H1 (cell line): ENCODE results near the gene PTCHD1. TPM values are rescaled to one million over a fixed set of nuclear protein-coding genes. Genes with fewer than 3 reads are reported as not detected.
A peak's percentile ranks its signal among the peaks of the same experiment; 100 is the strongest.

Experiments
- CTCF ChIA-PET: fragments of 300-600 bp; sonication (Branson Sonifier 250); formaldehyde crosslinking; loops from one replicate; lab custom pipeline; 2021; ENCODE audit not compliant: partially characterized antibody; lab: Charles Lee
- POLR2A ChIA-PET: fragments of 300-600 bp; sonication (Branson Sonifier 250); formaldehyde crosslinking; loops from one replicate; lab custom pipeline; 2021; ENCODE audit warnings: inconsistent platforms; ENCODE audit not compliant: partially characterized antibody; lab: Charles Lee
- DNase-seq, 2 experiments: peaks; one replicate each; pipeline versions ENCODE4 v3.0.0 to v3.0.0-alpha.2; 2010 to 2022; ENCODE audit warnings: low spot score in 2 of 2, low read depth in 1 of 2, mixed read lengths in 1 of 2
- FAIRE-seq: peaks from 2 replicates; lab custom pipeline; 2011; peaks lifted over from hg19 to GRCh38; lab: Jason Lieb, UNC
- H2AFZ ChIP-seq: 2 replicates; pipeline ENCODE4 v1.8.1; 2012; ENCODE audit warnings: low read length, inconsistent platforms
- H2AK5ac ChIP-seq: 2 replicates; pipeline ENCODE4 v1.6.1; 2013; ENCODE audit warnings: low read depth, low read length
- H2BK120ac ChIP-seq: replicated peaks from 2 replicates; pipeline ENCODE3; 2013; ENCODE audit warnings: low read depth, low read length, inconsistent platforms
- H2BK12ac ChIP-seq: 2 replicates; pipeline ENCODE4 v1.6.1; 2013; ENCODE audit warnings: low read depth, low read length
- H2BK15ac ChIP-seq: 2 replicates; pipeline ENCODE4 v1.6.1; 2013; ENCODE audit warnings: low read length
- H2BK20ac ChIP-seq: 2 replicates; pipeline ENCODE4 v1.6.1; 2013; ENCODE audit warnings: low read length
- H2BK5ac ChIP-seq: 2 replicates; pipeline ENCODE4 v1.6.1; 2013; ENCODE audit warnings: low read depth, low read length
- H3K14ac ChIP-seq: 2 replicates; pipeline ENCODE4 v1.6.1; 2013; ENCODE audit warnings: inconsistent platforms; ENCODE audit not compliant: insufficient read length
- H3K18ac ChIP-seq: 2 replicates; pipeline ENCODE4 v1.6.1; 2013; ENCODE audit warnings: low read length; ENCODE audit errors: extremely low read depth
- H3K23ac ChIP-seq: 2 replicates; pipeline ENCODE4 v1.6.1; 2013; ENCODE audit warnings: inconsistent platforms; ENCODE audit not compliant: insufficient read length
- H3K23me2 ChIP-seq: 2 replicates; pipeline ENCODE4 v1.6.1; 2013; ENCODE audit warnings: low read depth, low read length
- H3K27ac ChIP-seq: 2 replicates; pipeline ENCODE4 v1.6.1; 2011; ENCODE audit warnings: low read depth, low read length, inconsistent platforms
- H3K27me3 ChIP-seq, 4 experiments: replicated peaks in 1 of 4; 1 replicate in 1 of 4; 2 replicates in 3 of 4; pipeline versions ENCODE4 v1.6.1 to v1.8.1; 2011 to 2013; ENCODE audit warnings: low read length in 3 of 4, mild to moderate bottlenecking in 3 of 4, inconsistent platforms in 2 of 4, mixed read lengths in 2 of 4, moderate library complexity in 1 of 4; ENCODE audit not compliant: control insufficient read depth in 3 of 4, insufficient read depth in 3 of 4; ENCODE audit errors: extremely low read depth in 1 of 4
- H3K36me3 ChIP-seq, 4 experiments: 2 replicates each; pipeline versions ENCODE4 v1.6.1 to v1.8.1; 2011 to 2013; ENCODE audit warnings: mild to moderate bottlenecking in 4 of 4, low read length in 3 of 4, moderate library complexity in 2 of 4, control low read depth in 1 of 4, inconsistent platforms in 1 of 4; ENCODE audit not compliant: insufficient read depth in 4 of 4, control insufficient read depth in 2 of 4
- H3K4ac ChIP-seq: replicated peaks from 2 replicates; pipeline ENCODE3; 2013; ENCODE audit warnings: low read length, low read depth, mixed read lengths, inconsistent platforms; ENCODE audit not compliant: insufficient read length
- H3K4me1 ChIP-seq, 4 experiments: replicated peaks in 1 of 4; 1 replicate in 1 of 4; 2 replicates in 3 of 4; pipeline versions ENCODE4 v1.6.1 to v1.8.1; 2011 to 2013; ENCODE audit warnings: low read length in 3 of 4, inconsistent platforms in 2 of 4, mixed read lengths in 1 of 4; ENCODE audit not compliant: insufficient read depth in 4 of 4, control insufficient read depth in 3 of 4
- H3K4me2 ChIP-seq, 2 experiments: 2 replicates each; pipeline versions ENCODE4 v1.6.1 to v1.8.1; 2011 to 2013; ENCODE audit warnings: low read depth in 2 of 2, low read length in 2 of 2, control low read depth in 1 of 2, inconsistent platforms in 1 of 2, mild to moderate bottlenecking in 1 of 2; ENCODE audit not compliant: insufficient read depth in 1 of 2
- H3K4me3 ChIP-seq, 4 experiments: fragments of 200-600, 300-600 bp in 1 of 4; sonication (generic), shearing (Covaris generic), sonication (Bioruptor Twin) in 1 of 4; 2 replicates each; pipeline versions ENCODE4 v1.5.1 to v1.8.1; 2011 to 2016; ENCODE audit warnings: low read length in 4 of 4, low read depth in 3 of 4, control low read depth in 2 of 4, inconsistent platforms in 2 of 4, mild to moderate bottlenecking in 2 of 4, mixed read lengths in 1 of 4, moderate library complexity in 1 of 4; ENCODE audit not compliant: insufficient read depth in 2 of 4; ENCODE audit errors: extremely low read depth in 1 of 4
- H3K56ac ChIP-seq: replicated peaks from 2 replicates; pipeline ENCODE3; 2013; ENCODE audit warnings: low read depth, mild to moderate bottlenecking, mixed read lengths, low read length, inconsistent platforms; ENCODE audit not compliant: insufficient read length
- H3K79me1 ChIP-seq: 2 replicates; pipeline ENCODE4 v1.6.1; 2013; ENCODE audit warnings: low read depth, low read length, control low read depth
- H3K79me2 ChIP-seq, 2 experiments: 2 replicates each; pipeline versions ENCODE4 v1.6.1 to v1.8.1; 2012 to 2013; ENCODE audit warnings: low read length in 2 of 2, mild to moderate bottlenecking in 2 of 2, inconsistent platforms in 1 of 2; ENCODE audit not compliant: insufficient read depth in 2 of 2, control insufficient read depth in 1 of 2
- H3K9ac ChIP-seq, 4 experiments: replicated peaks in 1 of 4; 1 replicate in 1 of 4; 2 replicates in 3 of 4; pipeline versions ENCODE4 v1.6.1 to v1.8.1; 2011 to 2013; ENCODE audit warnings: low read depth in 3 of 4, low read length in 3 of 4, control low read depth in 2 of 4, mild to moderate bottlenecking in 2 of 4, moderate library complexity in 2 of 4, inconsistent platforms in 1 of 4; ENCODE audit errors: extremely low read depth in 1 of 4
- H3K9me3 ChIP-seq, 2 experiments: 2 replicates each; pipeline versions ENCODE4 v1.6.1 to v1.8.1; 2012 to 2013; ENCODE audit warnings: mild to moderate bottlenecking in 2 of 2, moderate library complexity in 2 of 2, control low read depth in 1 of 2, inconsistent platforms in 1 of 2, low read depth in 1 of 2, low read length in 1 of 2, mixed read lengths in 1 of 2; ENCODE audit not compliant: insufficient read depth in 2 of 2
- H4K20me1 ChIP-seq, 2 experiments: replicated peaks in 1 of 2; 2 replicates each; pipeline versions ENCODE3 to v1.8.1; 2011 to 2013; ENCODE audit warnings: inconsistent platforms in 2 of 2, low read length in 2 of 2, mild to moderate bottlenecking in 1 of 2; ENCODE audit not compliant: insufficient read depth in 2 of 2, control insufficient read depth in 1 of 2
- H4K5ac ChIP-seq: 2 replicates; pipeline ENCODE4 v1.6.1; 2013; ENCODE audit warnings: low read length, low read depth, mixed read lengths, inconsistent platforms; ENCODE audit not compliant: insufficient read length
- H4K8ac ChIP-seq: 2 replicates; pipeline ENCODE4 v1.8.0; 2013; ENCODE audit warnings: mild to moderate bottlenecking, moderate library complexity, low read length, inconsistent platforms; ENCODE audit not compliant: insufficient read depth; ENCODE audit errors: extremely low read depth
- H4K91ac ChIP-seq: replicated peaks from 2 replicates; pipeline ENCODE3; 2013; ENCODE audit warnings: low read length, mixed read lengths, inconsistent platforms; ENCODE audit not compliant: insufficient read length
- BACH1 ChIP-seq: IDR thresholded peaks from 2 replicates; pipeline ENCODE4 v1.6.1; 2012; ENCODE audit warnings: low read length, improper control_type of control experiment
- RFX5 ChIP-seq: IDR thresholded peaks from 2 replicates; pipeline ENCODE4 v1.6.1; 2011; ENCODE audit warnings: low read depth, low read length, improper control_type of control experiment, borderline replicate concordance
- SIRT6 ChIP-seq: IDR thresholded peaks from one replicate; pipeline ENCODE4 v1.7.1; 2012; ENCODE audit warnings: low read length, inconsistent platforms
- WGBS, 2 experiments: shearing (Covaris generic) in 1 of 2; methylation state at CpG; one replicate each; pipeline versions ENCODE4 v1.1.6 to v1.1.7; 2013 to 2015; ENCODE audit warnings: low lambda C conversion rate in 2 of 2, mixed read lengths in 2 of 2, inconsistent platforms in 1 of 2, low coverage in 1 of 2, missing lambda C conversion rate in 1 of 2; ENCODE audit not compliant: insufficient replicate concordance in 2 of 2, insufficient coverage in 1 of 2, insufficient read length in 1 of 2; ENCODE audit errors: extremely low coverage in 1 of 2, missing lambda C conversion rate in 1 of 2; 5-methylcytosine and 5-hydroxymethylcytosine counted together
- polyA plus RNA-seq, 7 experiments: library from polyadenylated mRNA; depleted of rRNA in 3 of 7; stranded (reverse) in 5 of 7; unstranded in 2 of 7; fragments of >200 nt in 5 of 7; fragments of 200-250 nt in 2 of 7; gene quantifications; 1 replicate in 5 of 7; 2 replicates in 1 of 7; 4 replicates in 1 of 7; pipeline versions ENCODE4 v1.2.1 to v1.2.3, GENCODE V29; 2011 to 2013; ENCODE audit warnings: missing spikeins in 2 of 7, mixed read lengths in 2 of 7
- total RNA-seq: library from RNA; stranded (reverse); fragmentation: NEBNext Ultra II Directional; extraction: Animal tissue kit (Norgen Biotek cat#: 25700); gene quantifications from 2 replicates; pipeline ENCODE4 v1.2.1, GENCODE V29; 2021

The PTCHD1 gene
- total and polyA plus RNA-seq, 2 of the 8 experiments (the other 6 are each of a cell fraction or from before 2014, with no cell fraction given) = 0.53 to 2.4 TPM

GRCh38 chrX:23344238-23344903 is 9.7 kb downstream of the PTCHD1 start:
- Histone ChIP-seq H3K9ac (no peak overlapping the region), H3K4ac (no peak overlapping the region), H2BK15ac (no peak overlapping the region), H3K36me3 (no peaks in the 10 kb centered on the region; a peak in 1 of 8 replicates), H3K79me1 (no peaks in the 10 kb centered on the region), H3K27me3 (no peaks in the 10 kb centered on the region), H3K4me3 (no peak overlapping the region), H2AK5ac (no peak overlapping the region), H3K79me2 (no peaks in the 10 kb centered on the region), H3K4me1 (peaks cover 0 to 8% (median 0%) of the 10 kb centered on the region in 4 experiments; a peak in 2 of 7 replicates), H3K23me2 (no peaks in the 10 kb centered on the region), H2BK20ac (no peak overlapping the region), H4K8ac (no peak overlapping the region), H4K91ac (no peak overlapping the region), H2BK5ac (no peak overlapping the region), H4K5ac (no peak overlapping the region), H2AFZ (no peak overlapping the region), H3K9me3 (no peaks in the 10 kb centered on the region), H3K27ac (no peak overlapping the region), H3K23ac (no peak overlapping the region), H4K20me1 (no peaks in the 10 kb centered on the region), H2BK120ac (no peak overlapping the region), H3K56ac (no peak overlapping the region), H3K18ac (no peak overlapping the region), H2BK12ac (no peak overlapping the region), H3K4me2 (no peak overlapping the region), H3K14ac (no peak overlapping the region)
- TF ChIP-seq BACH1 (no peak), RFX5 (no peak), SIRT6 (no peak)
- no peak for DNase-seq
- WGBS, 2 experiments = 57% methylated on average over 5 of the region's 5 CpGs; no CpG with 5 or more reads in 1 of the 2 experiments
- CTCF ChIA-PET = no interaction called here
- peak; percentile 63 for FAIRE-seq
- POLR2A ChIA-PET = no interaction called here
